ENCODE measurements around the gene CCDC171.
A peak's percentile ranks its signal among the peaks of the same experiment; 100 is the strongest.
"Not testable (repeated sequence)": the region's sequence is repeated elsewhere in the genome, so short reads cannot be mapped to it uniquely, and the experiment has no call there.

The CCDC171 gene

GRCh38 chr9:15552636-15553527, at the start of gene CCDC171:
TSS of gene CCDC171 (plus strand) at chr9:15553043. CDS start at chr9:15564089, 11,046 bp downstream.
- DNase-seq, result peak; percentile 56

- DNase-seq, result no peak
Observed at GRCh38 chr9:15505921-15506320, 46.9 kb upstream of the CCDC171 start.

- no peak for DNase-seq
Observed at GRCh38 chr9:15509931-15510788, 42.7 kb upstream of the CCDC171 start.

GRCh38 chr9:15510789-15511575, 41.9 kb upstream of the CCDC171 start, which contains the start of gene PSIP1:
TSS of gene PSIP1 (minus strand) at chr9:15510970. CDS start at chr9:15510188, 782 bp downstream.
- peak; percentile 57 for DNase-seq

- no peak for DNase-seq
Observed at GRCh38 chr9:15512204-15512603, 40.6 kb upstream of the CCDC171 start.

GRCh38 chr9:15512889-15513288, 40.0 kb upstream of the CCDC171 start:
- DNase-seq, result no peak

- DNase-seq, result no peak
Observed at GRCh38 chr9:15513335-15513734, 39.5 kb upstream of the CCDC171 start.

- DNase-seq, result no peak
Observed at GRCh38 chr9:15519831-15520230, 33.0 kb upstream of the CCDC171 start.

- no peak for DNase-seq
Observed at GRCh38 chr9:15521254-15521653, 31.6 kb upstream of the CCDC171 start.

- DNase-seq, result no peak
Observed at GRCh38 chr9:15522130-15522755, 30.6 kb upstream of the CCDC171 start.

GRCh38 chr9:15524845-15525455, 27.9 kb upstream of the CCDC171 start:
- DNase-seq, result no peak

GRCh38 chr9:15525958-15526357, 26.9 kb upstream of the CCDC171 start:
- no peak for DNase-seq

GRCh38 chr9:15527035-15527434, 25.8 kb upstream of the CCDC171 start:
- not testable (repeated sequence) for DNase-seq

GRCh38 chr9:15529566-15530324, 23.1 kb upstream of the CCDC171 start:
- DNase-seq, result no peak

GRCh38 chr9:15531380-15531779, 21.5 kb upstream of the CCDC171 start:
- no peak for DNase-seq

GRCh38 chr9:15541872-15542271, 11.0 kb upstream of the CCDC171 start:
- no peak for DNase-seq

- DNase-seq, result no peak
Observed at GRCh38 chr9:15542624-15543023, 10.2 kb upstream of the CCDC171 start.

- DNase-seq, result no peak
Observed at GRCh38 chr9:15543047-15543813, 9.6 kb upstream of the CCDC171 start.

GRCh38 chr9:15549611-15550010, 3.2 kb upstream of the CCDC171 start:
- no peak for DNase-seq

GRCh38 chr9:15553528-15553898, 670 bp downstream of the CCDC171 start:
- no peak for DNase-seq
